ENCODE data around the gene PIKFYVE.

- TF ChIP-seq FOXM1 (IDR thresholded peaks at IDR 0.05; ENCODE audit: borderline replicate concordance) (no peak), ZNF384 (IDR thresholded peaks at IDR 0.05) (no peak), SP1 (IDR thresholded peaks at IDR 0.05) (no peak), FOXK2 (IDR thresholded peaks at IDR 0.05) (no peak), BHLHE40 (IDR thresholded peaks at IDR 0.05; ENCODE audit: borderline replicate concordance) (no peak), SUZ12 (IDR thresholded peaks at IDR 0.05) (no peak)
Observed at GRCh38 chr2:208222351-208222750, 43.7 kb upstream of the PIKFYVE start.

All from HEK293T (cell line).